PFSK-1 (cell line): Measurements from ENCODE around the gene RGS13.

Source experiments
- POLR2AphosphoS5 ChIP-seq: IDR thresholded peaks from 2 replicates; pipeline ENCODE4 v1.6.1; 2012; ENCODE audit warnings: low read depth, mild to moderate bottlenecking, control low read depth, low read length, moderate library complexity
- REST ChIP-seq, 2 experiments: IDR thresholded peaks; 2 replicates each; pipeline versions ENCODE4 v1.6.1 to v1.8.0; 2011 to 2012; ENCODE audit warnings: low read depth in 2 of 2, low read length in 2 of 2, control low read depth in 1 of 2, inconsistent platforms in 1 of 2, mild to moderate bottlenecking in 1 of 2, moderate library complexity in 1 of 2; ENCODE audit not compliant: insufficient read depth in 1 of 2
- SIN3A ChIP-seq: IDR thresholded peaks from 2 replicates; pipeline ENCODE4 v1.6.1; 2012; ENCODE audit warnings: mild to moderate bottlenecking, low read length, moderate library complexity, borderline replicate concordance; ENCODE audit not compliant: insufficient read depth

- TF ChIP-seq SIN3A (no peak), REST (IDR thresholded peaks at IDR 0.05; ENCODE audit: insufficient read depth in 1 of 2, low read depth in 2 of 2, low read length in 2 of 2) (no peak), POLR2AphosphoS5 (no peak)
Measured at GRCh38 chr1:192632641-192633532, 3.1 kb upstream of the RGS13 start.
